HG02970 (cell line): ENCODE data around the gene RNF227.
"Not testable (repeated sequence)": the region's sequence is repeated elsewhere in the genome, so short reads cannot be mapped to it uniquely, and the experiment has no call there.

ENCODE experiments used
- ATAC-seq: cut with Tn5 transposase; IDR thresholded peaks from one replicate; pipeline ENCODE4 v1.9.1; 2021; ENCODE audit warnings: mild to moderate bottlenecking, moderate library complexity, moderate number of reproducible peaks; ENCODE audit not compliant: unreplicated experiment, low FRiP score

RNF227 gene

DNA sequence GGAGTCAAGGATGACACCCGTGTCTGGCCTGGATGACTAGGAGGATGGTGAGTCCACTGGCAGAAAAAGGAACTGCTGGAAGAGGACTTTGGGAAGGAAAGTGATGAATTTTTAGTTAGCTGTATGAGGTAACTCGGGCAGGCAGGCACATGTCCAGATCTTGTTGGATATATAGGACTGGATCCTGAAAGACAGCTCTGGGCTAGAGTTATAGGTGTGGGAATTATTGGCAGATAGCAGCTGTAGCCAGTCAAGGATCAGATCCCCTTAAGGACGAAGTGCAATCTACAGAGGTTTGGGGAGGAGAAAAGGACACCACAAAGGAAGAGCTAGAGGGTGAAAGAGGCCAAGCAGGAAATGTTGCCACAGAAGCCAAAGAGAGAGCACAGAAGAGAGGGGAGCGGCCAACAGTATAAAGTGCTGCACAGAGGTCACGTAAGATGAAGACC, 48.2 kb downstream of the RNF227 start:
- no peak for ATAC-seq

DNA sequence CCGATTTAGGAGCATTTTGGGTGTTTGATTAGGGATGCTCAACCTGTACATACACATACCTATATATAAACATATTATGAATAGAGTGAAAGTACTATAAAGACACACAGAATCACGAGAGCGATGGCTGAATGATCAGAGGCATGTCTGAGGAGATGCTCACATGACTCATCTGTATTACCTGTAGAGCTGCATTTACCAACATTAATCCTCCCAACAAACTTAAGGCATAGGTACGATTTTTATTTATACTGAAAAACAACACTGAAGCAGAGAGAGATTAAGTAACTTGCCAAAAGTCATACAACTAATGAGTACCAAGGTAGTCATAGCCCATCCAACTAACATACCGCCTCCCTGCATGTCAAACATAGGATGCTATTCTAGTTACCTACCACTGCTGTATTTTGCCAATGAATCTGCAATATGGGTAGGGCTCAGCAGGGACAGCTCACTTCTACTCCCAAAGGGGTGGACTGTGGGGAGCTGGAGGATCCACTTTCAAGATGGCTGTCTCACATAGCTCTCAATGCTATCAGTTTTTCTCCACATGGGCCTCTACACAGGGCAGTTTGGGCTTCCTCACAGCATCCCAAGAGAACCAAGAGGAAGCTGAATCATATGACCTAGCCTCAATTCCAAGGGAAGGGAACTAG, 51.0 kb downstream of the RNF227 start:
- ATAC-seq: no peak

DNA sequence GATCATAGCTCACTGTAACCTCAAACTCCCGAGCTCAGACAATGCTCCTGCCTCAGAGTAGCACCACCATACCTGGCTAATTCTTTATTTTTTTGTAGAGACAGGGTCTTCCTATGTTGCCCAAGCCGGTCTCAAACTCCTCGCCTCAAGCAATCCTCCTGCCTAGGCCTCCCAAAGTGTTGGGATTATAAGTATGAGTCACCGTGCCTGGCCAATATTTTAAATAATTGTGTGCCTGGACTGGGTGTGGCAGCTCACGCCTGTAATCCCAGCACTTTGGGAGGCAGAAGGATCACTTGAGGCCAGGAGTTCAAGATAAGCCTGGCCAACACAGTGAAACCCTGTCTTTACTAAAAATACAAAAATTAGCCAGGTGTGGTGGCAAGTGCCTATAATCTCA, 51.7 kb downstream of the RNF227 start:
- not testable (repeated sequence) for ATAC-seq
